Activated CD4-positive, alpha-beta T cell treated with anti-CD3 and anti-CD28 coated beads for 36 hours (primary cell): ENCODE results near the gene MRPS25. TPM values are rescaled to one million over a fixed set of nuclear protein-coding genes. Genes with fewer than 3 reads are reported as not detected.

Source experiments
- ATAC-seq: fragments of 200-7000 bp; cut with Tn5 transposase; one replicate; pipeline ENCODE4 v1.10.0; 2021; ENCODE audit warnings: mild to moderate bottlenecking, moderate library complexity
- CTCF ChIA-PET: fragments of 350-600 bp; sonication (Branson Sonifier 250); formaldehyde crosslinking; loops from one replicate; lab custom pipeline; 2021; ENCODE audit warnings: antibody characterized with exemption; lab: Charles Lee
- POLR2A ChIA-PET: fragments of 350-600 bp; sonication (Branson Sonifier 250); formaldehyde crosslinking; loops from one replicate; lab custom pipeline; 2021; ENCODE audit warnings: antibody characterized with exemption, inconsistent platforms; lab: Charles Lee
- DNase-seq: peaks from one replicate; pipeline ENCODE4 v3.0.0-alpha.2; 2020
- H3K27ac Mint-ChIP-seq: one replicate; pipeline ENCODE4 v1.8.0; 2021; ENCODE audit warnings: mixed read lengths
- H3K27me3 Mint-ChIP-seq: one replicate; pipeline ENCODE4 v1.8.0; 2021; ENCODE audit warnings: mixed read lengths
- H3K36me3 Mint-ChIP-seq: one replicate; pipeline ENCODE4 v1.8.0; 2021; ENCODE audit warnings: low read depth, mixed read lengths
- H3K4me1 Mint-ChIP-seq: one replicate; pipeline ENCODE4 v1.8.0; 2021; ENCODE audit warnings: mixed read lengths
- H3K4me3 Mint-ChIP-seq: one replicate; pipeline ENCODE4 v1.8.0; 2021; ENCODE audit warnings: mild to moderate bottlenecking, moderate library complexity, mixed read lengths
- H3K9me3 Mint-ChIP-seq: one replicate; pipeline ENCODE4 v1.8.0; 2021; ENCODE audit warnings: low read depth, mixed read lengths
- intact Hi-C, 2 experiments: fragments of 100-400 bp; cut with DNase I in 1 of 2; cut with micrococcal nuclease in 1 of 2; formaldehyde crosslinking; loops; one replicate each; pipeline versions ENCODE4 v1.14.2 to v1.15.1; 2022 to 2024; cut with DNase I, micrococcal nuclease
- total RNA-seq, 2 experiments: library from RNA; stranded (reverse); gene quantifications; one replicate each; pipeline ENCODE4 v1.2.3, GENCODE V29; 2021

The MRPS25 gene
- 10 to 100 TPM; 52.3 to 67.0 TPM for total RNA-seq

DNA sequence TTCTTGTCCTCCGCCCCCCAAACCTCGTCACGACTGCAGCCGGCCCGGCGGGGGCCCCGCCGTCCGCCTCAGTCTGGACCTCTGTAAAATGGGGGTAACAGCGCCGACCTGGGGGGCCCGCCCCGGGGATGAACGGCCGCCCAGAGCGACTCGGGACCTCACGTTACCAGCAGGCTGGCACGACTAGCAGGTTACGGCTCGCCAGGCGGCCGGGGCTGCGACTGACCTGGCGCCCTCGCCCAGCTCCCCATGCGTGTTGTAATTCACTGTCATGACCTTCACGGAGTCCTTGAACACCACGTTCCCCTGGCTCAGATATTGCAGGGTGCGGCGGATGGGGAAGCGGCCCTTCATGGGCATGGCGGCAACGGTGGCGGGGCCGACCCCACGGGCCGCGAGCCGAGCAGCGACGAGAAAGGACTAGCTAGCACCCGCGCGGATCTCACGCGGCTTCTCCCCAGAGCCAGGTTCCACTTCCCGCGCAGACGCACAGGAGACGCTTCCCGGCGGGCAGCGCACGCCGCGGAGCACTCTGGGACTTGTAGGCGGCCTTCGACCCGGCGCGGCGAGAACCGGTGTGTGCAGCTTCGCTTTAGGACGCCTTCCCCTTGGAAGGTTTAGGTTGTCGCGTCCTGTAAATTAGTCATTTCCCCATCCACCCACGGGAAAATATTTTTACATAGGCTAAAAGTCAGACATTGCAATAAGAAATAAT lies at the start of gene MRPS25:
Gene MRPS25 (minus strand): TSS at position 481 of the 715 bp plus-strand sequence. CDS start 121 bp downstream, at position 360.
- intact Hi-C loops = loop anchor here (1.0 to 10.0 kb wide), 8 partner anchors 10 to 943 kb away; partner anchors contain the start of genes RBSN (in 2 of the 2), CAPN7 (in 1 of the 2), CCDC174 (in 1 of the 2) and CHCHD4 (in 1 of the 2)
- no peaks in the 10 kb centered on the region for H3K9me3 Mint-ChIP-seq

DNA sequence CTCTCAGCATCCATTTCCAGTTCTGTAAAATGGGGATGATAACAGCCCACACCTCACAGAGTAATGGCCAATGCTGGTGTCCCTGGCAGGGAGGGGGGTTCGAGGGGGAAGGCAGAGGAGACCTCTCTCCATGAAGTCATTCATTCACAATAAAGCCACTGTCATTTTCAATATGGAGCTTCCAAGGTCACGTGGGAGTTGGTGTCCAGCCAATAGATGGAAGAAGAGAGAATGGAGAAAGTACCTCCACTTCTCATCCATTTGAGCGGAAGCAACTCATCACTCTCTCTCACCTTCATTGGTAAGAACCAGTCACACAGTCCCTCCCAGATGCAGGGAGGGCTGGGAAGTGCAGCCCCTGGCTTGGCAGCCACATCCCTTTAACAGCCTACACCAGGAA lies 48.8 kb upstream of the MRPS25 start:
- POLR2A ChIA-PET = interaction anchor here (0.6 kb wide), 1 partner anchor 248 kb away, joined by 7 read pairs; no protein-coding TSS in a partner anchor
- H3K4me1 Mint-ChIP-seq = peaks cover 3% of the 10 kb centered on the region
- no peaks in the 10 kb centered on the region for H3K36me3 Mint-ChIP-seq
- H3K27ac Mint-ChIP-seq = no peak overlapping the region
- intact Hi-C loops = no loop called here
- DNase-seq = no peak
- H3K4me3 Mint-ChIP-seq = no peak overlapping the region
- H3K27me3 Mint-ChIP-seq = no peaks in the 10 kb centered on the region
- CTCF ChIA-PET = interaction anchor here (0.6 kb wide), 1 partner anchor 84 kb away, joined by 3 read pairs; no protein-coding TSS in a partner anchor
- H3K9me3 Mint-ChIP-seq = no peaks in the 10 kb centered on the region
- ATAC-seq = no peak

More for the DNA sequence above, at the start of gene MRPS25:
- DNase-seq = peak; percentile 95
- Mint-ChIP-seq H3K27me3 (no peaks in the 10 kb centered on the region), H3K27ac (peak within 1 kb of the TSS; percentile 96), H3K4me3 (peak within 1 kb of the TSS; percentile 96), H3K36me3 (peaks cover 22% of the 10 kb centered on the region), H3K4me1 (peaks cover 22% of the 10 kb centered on the region)
- ChIA-PET CTCF (interaction anchor here (0.7 to 2.8 kb wide), 6 partner anchors 12 to 138 kb away, joined by 3 to 13 read pairs (median 3); no protein-coding TSS in a partner anchor), POLR2A (interaction anchor here (0.5 to 1.8 kb wide), 7 partner anchors 21 to 34 kb away, joined by 3 to 8 read pairs (median 4); partner anchors contain the start of gene RBSN)
- peak; percentile 98 for ATAC-seq

DNA sequence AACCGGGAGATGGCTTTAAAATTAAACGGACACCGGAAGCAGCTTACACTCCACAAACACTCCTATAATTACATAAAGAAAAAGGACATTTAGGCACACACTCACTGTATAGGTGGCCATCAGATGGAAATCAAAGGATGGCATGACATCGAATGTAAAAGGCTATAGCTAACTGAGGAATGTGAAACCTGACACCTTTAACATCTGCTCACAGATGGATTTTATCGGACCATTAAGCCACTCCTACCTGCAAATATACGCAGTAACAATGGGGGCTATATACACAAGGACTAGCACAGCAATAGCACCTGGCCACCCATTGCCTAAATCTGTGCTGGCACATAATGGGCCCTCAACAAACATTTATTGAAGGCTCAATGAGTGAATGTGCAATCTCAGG lies 48.4 kb upstream of the MRPS25 start:
- no peaks in the 10 kb centered on the region for H3K27me3 Mint-ChIP-seq
- intact Hi-C loops = no loop called here
- no peak for ATAC-seq
- ChIA-PET CTCF (interaction anchor here (0.6 to 1.4 kb wide), 3 partner anchors 9 to 91 kb away, joined by 3 to 5 read pairs (median 4); no protein-coding TSS in a partner anchor), POLR2A (interaction anchor here (0.6 kb wide), 1 partner anchor 248 kb away, joined by 7 read pairs; no protein-coding TSS in a partner anchor)
- no peaks in the 10 kb centered on the region for H3K9me3 Mint-ChIP-seq
- H3K36me3 Mint-ChIP-seq = no peaks in the 10 kb centered on the region
- no peak for DNase-seq
- no peak overlapping the region for H3K27ac Mint-ChIP-seq
- H3K4me1 Mint-ChIP-seq = peaks cover under 1% of the 10 kb centered on the region
- H3K4me3 Mint-ChIP-seq = no peak overlapping the region

DNA sequence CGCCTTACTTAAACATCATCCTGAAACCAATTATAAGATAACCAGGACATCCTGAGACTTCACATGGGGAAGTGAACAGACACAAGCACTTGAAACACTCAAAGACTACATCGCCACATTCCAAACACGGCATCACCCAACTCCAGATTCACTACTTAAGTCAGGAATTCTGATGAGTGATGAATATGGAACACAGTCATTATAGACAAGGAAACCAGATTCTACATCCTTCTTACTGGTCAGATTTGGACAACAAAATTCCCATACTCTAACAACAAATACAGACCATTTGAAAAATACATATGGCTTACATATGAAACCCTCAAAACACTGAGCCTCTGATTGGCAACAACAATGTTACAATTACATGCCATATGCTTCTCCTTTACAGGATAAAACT lies 46.9 kb upstream of the MRPS25 start:
- ChIA-PET POLR2A (no interaction called here), CTCF (no interaction called here)
- intact Hi-C loops = no loop called here
- DNase-seq = no peak
- Mint-ChIP-seq H3K9me3 (no peaks in the 10 kb centered on the region), H3K4me3 (no peak overlapping the region), H3K36me3 (no peaks in the 10 kb centered on the region), H3K27me3 (peaks cover 3% of the 10 kb centered on the region), H3K4me1 (no peaks in the 10 kb centered on the region), H3K27ac (no peak overlapping the region)
- ATAC-seq = no peak

DNA sequence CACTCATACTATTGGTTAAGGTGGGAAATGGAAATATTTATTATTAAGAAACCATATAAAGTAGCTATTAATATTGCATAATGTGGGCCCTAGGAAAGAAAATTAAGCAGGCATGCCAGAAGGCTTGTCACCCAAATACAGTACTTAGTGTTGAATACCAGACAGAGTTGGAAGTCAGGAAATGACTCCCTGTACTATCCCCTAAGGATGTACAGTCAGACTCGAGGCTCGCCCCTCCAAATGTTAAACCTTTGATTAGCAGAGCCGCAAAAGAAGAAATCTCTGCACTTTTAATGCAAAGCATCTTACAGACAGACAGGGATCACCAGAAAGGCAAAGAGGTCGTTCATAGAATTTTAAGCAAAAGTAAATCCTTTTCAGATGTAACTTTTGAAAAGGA lies 45.1 kb upstream of the MRPS25 start:
- Mint-ChIP-seq H3K27ac (no peak overlapping the region), H3K36me3 (no peaks in the 10 kb centered on the region), H3K4me1 (no peaks in the 10 kb centered on the region), H3K9me3 (no peaks in the 10 kb centered on the region), H3K4me3 (no peak overlapping the region), H3K27me3 (peaks cover 3% of the 10 kb centered on the region)
- intact Hi-C loops = no loop called here
- DNase-seq (no peak), ATAC-seq (no peak)
- ChIA-PET CTCF (interaction anchor here (0.7 to 3.1 kb wide), 6 partner anchors 8 to 96 kb away, joined by 3 to 40 read pairs (median 4); partner anchors contain the start of gene CAPN7), POLR2A (no interaction called here)

DNA sequence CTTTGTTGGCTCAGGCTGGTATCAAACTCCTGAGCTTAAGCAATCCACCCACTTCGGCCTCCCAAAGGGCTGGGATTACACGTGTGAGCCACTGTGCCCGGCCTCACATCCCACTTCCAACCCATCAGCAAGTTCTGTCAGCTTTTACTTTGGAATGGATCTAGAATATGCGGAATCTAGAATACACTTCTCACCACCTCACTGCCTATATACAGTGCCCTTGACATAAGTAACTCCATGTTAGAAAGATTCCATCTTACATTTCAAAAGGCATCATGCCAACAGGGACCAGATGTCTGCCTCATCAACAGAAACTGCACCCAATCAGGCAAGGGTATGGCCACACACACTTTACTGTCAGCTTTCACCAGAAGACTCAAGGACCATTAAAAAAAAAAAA lies 43.8 kb upstream of the MRPS25 start:
- no peaks in the 10 kb centered on the region for H3K4me1 Mint-ChIP-seq
- ATAC-seq (no peak), DNase-seq (no peak)
- intact Hi-C loops = loop anchor here (2.0 to 10.0 kb wide), 6 partner anchors 98 to 448 kb away; partner anchors contain the start of gene CAPN7 (in 1 of the 2)
- no peaks in the 10 kb centered on the region for H3K36me3 Mint-ChIP-seq
- ChIA-PET CTCF (interaction anchor here (0.7 to 3.1 kb wide), 20 partner anchors 10 to 296 kb away, joined by 3 to 40 read pairs (median 4); partner anchors contain the start of genes CAPN7, MRPS25 and RBSN), POLR2A (no interaction called here)
- no peak overlapping the region for H3K27ac Mint-ChIP-seq
- no peak overlapping the region for H3K4me3 Mint-ChIP-seq
- peaks cover 3% of the 10 kb centered on the region for H3K27me3 Mint-ChIP-seq
- no peaks in the 10 kb centered on the region for H3K9me3 Mint-ChIP-seq

DNA sequence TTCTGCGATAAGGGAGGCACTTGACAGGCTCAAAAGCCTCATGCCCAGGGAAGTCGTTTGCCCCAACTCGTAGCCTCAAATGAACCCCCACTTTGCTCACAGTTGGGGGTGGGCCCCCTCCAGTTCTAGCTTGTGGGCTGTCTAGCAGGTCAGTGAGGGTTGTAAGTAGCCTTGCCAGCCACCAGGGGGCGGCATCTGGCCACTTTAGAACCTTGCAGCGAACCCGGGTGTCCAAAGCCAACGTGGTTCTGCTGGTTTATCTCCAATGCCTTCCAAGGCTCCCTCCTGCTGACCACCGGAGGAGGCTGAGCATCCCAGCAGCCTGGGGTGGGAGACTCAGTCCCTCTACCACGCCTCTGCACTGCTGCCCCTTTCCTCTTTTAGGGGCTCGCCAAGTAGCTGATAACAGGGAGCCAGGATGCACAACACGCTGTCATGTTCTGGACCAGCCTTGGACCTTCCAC lies 43.0 kb upstream of the MRPS25 start:
- peak; percentile 96 for ATAC-seq
- CTCF ChIA-PET = interaction anchor here (0.6 to 3.1 kb wide), 25 partner anchors 9 to 303 kb away, joined by 3 to 40 read pairs (median 4); partner anchors contain the start of genes CAPN7 and RBSN
- Mint-ChIP-seq H3K4me3 (no peak overlapping the region), H3K9me3 (no peaks in the 10 kb centered on the region), H3K27ac (no peak overlapping the region), H3K4me1 (no peaks in the 10 kb centered on the region), H3K27me3 (peaks cover 3% of the 10 kb centered on the region), H3K36me3 (no peaks in the 10 kb centered on the region)
- intact Hi-C loops = loop anchor here (2.0 to 10.0 kb wide), 6 partner anchors 99 to 449 kb away; partner anchors contain the start of gene CAPN7 (in 1 of the 2)
- peak; percentile 86 for DNase-seq
- POLR2A ChIA-PET = interaction anchor here (0.5 kb wide), 1 partner anchor 304 kb away, joined by 3 read pairs; no protein-coding TSS in a partner anchor

DNA sequence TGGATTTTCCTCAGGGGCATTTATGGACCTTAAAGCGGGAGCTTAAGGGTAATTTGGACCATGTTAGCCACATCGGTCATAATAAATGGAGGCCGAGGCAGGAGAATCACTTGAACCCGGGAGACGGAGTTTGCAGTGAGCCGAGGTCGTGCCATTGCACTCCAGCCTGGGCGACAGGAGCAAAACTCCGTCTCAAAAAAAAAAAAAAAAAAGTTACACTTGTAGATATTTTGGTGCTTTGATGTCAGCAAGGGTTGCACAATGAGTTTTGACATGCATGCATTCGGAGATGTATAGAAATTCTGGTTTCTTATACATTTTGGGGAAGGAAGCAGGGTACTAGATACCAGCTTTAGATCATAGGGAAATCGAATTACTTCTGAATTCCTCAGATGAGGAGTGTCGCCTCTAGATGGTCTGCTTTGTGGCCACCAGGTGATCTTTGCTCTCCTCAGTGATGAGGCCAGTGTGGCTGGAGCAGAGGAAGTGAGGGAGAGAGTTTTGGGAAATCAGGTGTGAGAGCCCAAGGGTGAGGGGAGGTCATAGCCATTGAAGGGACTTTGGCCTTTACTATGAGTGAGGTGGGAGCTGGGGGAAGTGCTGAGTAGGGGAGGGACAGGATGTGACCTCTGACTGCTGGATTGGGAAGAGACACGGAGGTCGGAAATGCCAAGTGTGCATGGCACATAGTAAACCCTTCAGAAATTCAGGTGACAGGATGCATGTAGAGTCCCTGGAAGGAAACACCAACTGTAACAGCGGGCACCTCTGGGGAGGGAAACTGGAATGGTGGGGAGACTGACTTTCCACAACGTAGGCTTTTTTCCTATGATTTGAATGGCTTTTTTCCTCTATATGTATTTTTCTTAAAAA lies 42.2 kb upstream of the MRPS25 start:
- ChIA-PET CTCF (interaction anchor here (0.6 to 3.1 kb wide), 19 partner anchors 8 to 304 kb away, joined by 3 to 40 read pairs (median 4); partner anchors contain the start of genes CAPN7 and RBSN), POLR2A (interaction anchor here (0.5 kb wide), 1 partner anchor 305 kb away, joined by 3 read pairs; no protein-coding TSS in a partner anchor)
- no peaks in the 10 kb centered on the region for H3K9me3 Mint-ChIP-seq
- H3K4me1 Mint-ChIP-seq = no peaks in the 10 kb centered on the region
- peaks cover 3% of the 10 kb centered on the region for H3K27me3 Mint-ChIP-seq
- no peaks in the 10 kb centered on the region for H3K36me3 Mint-ChIP-seq
- DNase-seq (no peak), ATAC-seq (no peak)
- H3K27ac Mint-ChIP-seq = no peak overlapping the region
- no peak overlapping the region for H3K4me3 Mint-ChIP-seq
- intact Hi-C loops = loop anchor here (5.0 to 10.0 kb wide), 4 partner anchors 160 to 450 kb away; no protein-coding TSS in a partner anchor

DNA sequence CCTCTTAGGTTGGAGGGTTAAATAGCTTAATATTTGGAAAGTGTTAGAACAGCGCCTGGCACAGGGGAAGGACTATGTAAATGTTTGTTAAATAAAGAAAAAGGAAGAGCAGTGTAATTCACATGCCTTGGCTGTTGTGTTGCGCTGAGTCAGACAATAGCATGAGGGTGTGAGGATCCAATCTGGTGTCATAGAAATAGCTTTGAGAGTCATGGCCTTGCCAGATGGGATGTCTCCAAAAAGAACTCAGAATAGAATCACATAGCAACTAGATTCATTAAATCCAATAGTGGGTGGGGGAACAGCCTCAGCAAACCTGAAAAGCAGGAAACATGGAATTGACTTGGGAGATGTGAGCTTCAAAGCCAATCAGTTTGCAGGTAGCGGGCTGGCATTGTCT lies 37.7 kb upstream of the MRPS25 start:
- intact Hi-C loops = loop anchor here in 1 of 2 experiments (10.0 kb wide), 1 partner anchor 452 kb away; no protein-coding TSS in a partner anchor
- peaks cover 4% of the 10 kb centered on the region for H3K36me3 Mint-ChIP-seq
- peaks cover 13% of the 10 kb centered on the region for H3K4me1 Mint-ChIP-seq
- POLR2A ChIA-PET = no interaction called here
- no peak overlapping the region for H3K27ac Mint-ChIP-seq
- no peak for DNase-seq
- no peak overlapping the region for H3K4me3 Mint-ChIP-seq
- ATAC-seq = no peak
- no peaks in the 10 kb centered on the region for H3K9me3 Mint-ChIP-seq
- peaks cover 4% of the 10 kb centered on the region for H3K27me3 Mint-ChIP-seq
- CTCF ChIA-PET = interaction anchor here (0.7 to 1.0 kb wide), 3 partner anchors 9 to 101 kb away, joined by 3 to 4 read pairs (median 3); no protein-coding TSS in a partner anchor

DNA sequence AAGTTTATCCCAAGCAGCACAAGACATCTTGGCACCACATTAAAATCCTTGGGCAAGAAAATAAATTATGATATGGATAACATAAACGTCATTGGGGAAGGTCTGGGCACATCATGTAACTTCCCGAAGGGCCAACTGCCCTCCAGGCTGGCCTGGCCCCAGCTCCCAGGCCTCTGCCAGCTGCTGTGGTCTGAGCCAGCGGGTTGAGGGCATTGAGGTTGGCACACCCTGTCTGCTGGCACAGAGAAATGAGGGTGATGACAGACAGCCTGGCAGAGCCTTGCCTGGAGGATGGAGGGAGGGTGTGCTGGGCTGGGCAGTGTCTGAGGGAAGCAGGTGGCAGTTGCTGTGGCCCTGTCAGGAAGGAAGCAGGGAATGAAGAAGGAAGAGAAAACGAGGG lies 37.1 kb upstream of the MRPS25 start:
- H3K9me3 Mint-ChIP-seq = no peaks in the 10 kb centered on the region
- no peak for DNase-seq
- POLR2A ChIA-PET = no interaction called here
- CTCF ChIA-PET = interaction anchor here (0.7 to 1.0 kb wide), 2 partner anchors 19 to 101 kb away, joined by 3 to 4 read pairs; no protein-coding TSS in a partner anchor
- peaks cover 18% of the 10 kb centered on the region for H3K4me1 Mint-ChIP-seq
- peaks cover 2% of the 10 kb centered on the region for H3K27me3 Mint-ChIP-seq
- intact Hi-C loops = loop anchor here in 1 of 2 experiments (10.0 kb wide), 1 partner anchor 453 kb away; no protein-coding TSS in a partner anchor
- ATAC-seq = no peak
- H3K27ac Mint-ChIP-seq = no peak overlapping the region
- no peak overlapping the region for H3K4me3 Mint-ChIP-seq
- peaks cover 7% of the 10 kb centered on the region for H3K36me3 Mint-ChIP-seq
